Measurements from ENCODE around the gene SKIC8.

DNA sequence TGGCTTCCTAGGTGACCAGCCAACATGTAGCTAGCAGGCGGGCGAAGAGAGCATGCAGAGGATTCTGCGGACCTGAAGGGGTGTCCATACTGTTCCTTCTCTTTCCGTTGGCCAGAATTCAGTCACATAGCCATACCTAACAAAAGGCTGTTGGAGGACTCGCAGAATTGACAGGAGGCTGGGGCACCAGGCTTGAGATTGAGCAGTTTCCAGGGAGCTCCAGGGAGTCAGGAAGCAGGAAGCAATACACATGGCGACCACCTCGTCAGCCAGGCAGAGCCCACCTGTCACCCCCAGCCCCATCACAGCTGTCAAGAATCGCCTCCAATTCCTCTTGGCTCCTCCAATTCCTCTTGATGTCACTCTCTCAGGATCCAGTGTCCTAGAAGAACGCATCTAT lies 48.3 kb downstream of the SKIC8 start:
- no peak for TF ChIP-seq EZH2 (IDR thresholded peaks at IDR 0.05; ENCODE audit: insufficient read depth, poor library complexity, severe bottlenecking)
- TF ChIP-seq EZH2phosphoT487 (IDR thresholded peaks at IDR 0.05; ENCODE audit: insufficient read depth, low read depth) = no peak

All from GM23248 (cell line).